Measurements from ENCODE around the gene DCAF17.

GRCh38 chr2:171533331-171533730, 99.3 kb downstream of the DCAF17 start:
- TF ChIP-seq ZNF792 (tag by site-specific recombination; IDR thresholded peaks at IDR 0.05): no peak
- no peak for TF ChIP-seq CTCF (tag by site-specific recombination; IDR thresholded peaks at IDR 0.05)
- TF ChIP-seq ZNF707 (tag by site-specific recombination; IDR thresholded peaks at IDR 0.05): no peak

Measured in HEK293 (cell line).